H1 (cell line): ENCODE results near the gene PLCL1.

ENCODE experiments used
- CEBPB ChIP-seq: IDR thresholded peaks from 2 replicates; pipeline ENCODE4 v1.6.1; 2012; ENCODE audit warnings: low read depth, low read length
- JUND ChIP-seq: IDR thresholded peaks from 2 replicates; pipeline ENCODE4 v1.6.1; 2011; ENCODE audit warnings: mild to moderate bottlenecking, improper control_type of control experiment, low read length
- POLR2A ChIP-seq, 2 experiments: IDR thresholded peaks; 1 replicate in 1 of 2; 2 replicates in 1 of 2; pipeline ENCODE4 v1.6.1; 2011; ENCODE audit warnings: low read depth in 2 of 2, low read length in 2 of 2, mild to moderate bottlenecking in 2 of 2; ENCODE audit errors: control extremely low read depth in 1 of 2
- TF ChIP-seq, protein P1 (sequence below), 3 experiments: IDR thresholded peaks; 1 replicate in 2 of 3; 2 replicates in 1 of 3; pipeline versions ENCODE4 v1.5.1 to v1.6.1; 2011; ENCODE audit warnings: low read length in 3 of 3, mild to moderate bottlenecking in 3 of 3, inconsistent platforms in 2 of 3, low read depth in 1 of 3, moderate library complexity in 1 of 3; ENCODE audit not compliant: insufficient read depth in 1 of 3; ENCODE audit errors: control extremely low read depth in 1 of 3

DNA sequence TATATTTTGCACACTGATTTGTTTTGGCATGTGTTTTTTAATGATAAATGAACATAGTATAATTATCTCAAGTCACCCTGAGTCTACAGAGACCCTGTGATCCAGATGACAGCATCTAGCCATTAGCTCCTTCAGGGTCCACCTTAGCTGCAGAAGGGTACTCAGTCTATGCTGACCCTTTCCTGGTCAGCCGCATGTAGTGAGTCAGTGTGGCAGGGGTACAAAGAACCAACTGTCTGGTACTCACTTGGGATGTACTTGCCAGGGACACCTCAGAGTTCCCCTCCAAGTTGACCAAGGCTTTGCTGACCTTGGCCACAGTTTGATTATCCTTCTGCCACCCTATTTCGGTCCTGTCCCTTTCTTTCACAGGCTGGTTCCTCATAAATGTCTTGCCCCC, 369.5 kb downstream of the PLCL1 start:
- TF ChIP-seq, protein P1, sequence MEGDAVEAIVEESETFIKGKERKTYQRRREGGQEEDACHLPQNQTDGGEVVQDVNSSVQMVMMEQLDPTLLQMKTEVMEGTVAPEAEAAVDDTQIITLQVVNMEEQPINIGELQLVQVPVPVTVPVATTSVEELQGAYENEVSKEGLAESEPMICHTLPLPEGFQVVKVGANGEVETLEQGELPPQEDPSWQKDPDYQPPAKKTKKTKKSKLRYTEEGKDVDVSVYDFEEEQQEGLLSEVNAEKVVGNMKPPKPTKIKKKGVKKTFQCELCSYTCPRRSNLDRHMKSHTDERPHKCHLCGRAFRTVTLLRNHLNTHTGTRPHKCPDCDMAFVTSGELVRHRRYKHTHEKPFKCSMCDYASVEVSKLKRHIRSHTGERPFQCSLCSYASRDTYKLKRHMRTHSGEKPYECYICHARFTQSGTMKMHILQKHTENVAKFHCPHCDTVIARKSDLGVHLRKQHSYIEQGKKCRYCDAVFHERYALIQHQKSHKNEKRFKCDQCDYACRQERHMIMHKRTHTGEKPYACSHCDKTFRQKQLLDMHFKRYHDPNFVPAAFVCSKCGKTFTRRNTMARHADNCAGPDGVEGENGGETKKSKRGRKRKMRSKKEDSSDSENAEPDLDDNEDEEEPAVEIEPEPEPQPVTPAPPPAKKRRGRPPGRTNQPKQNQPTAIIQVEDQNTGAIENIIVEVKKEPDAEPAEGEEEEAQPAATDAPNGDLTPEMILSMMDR (IDR thresholded peaks at IDR 0.05; ENCODE audit: control extremely low read depth in 1 of 3, insufficient read depth in 1 of 3, low read depth in 1 of 3, low read length in 3 of 3), result no peak
- TF ChIP-seq CEBPB (no peak), JUND (no peak), POLR2A (IDR thresholded peaks at IDR 0.05; ENCODE audit: control extremely low read depth in 1 of 2, low read depth in 2 of 2, low read length in 2 of 2) (no peak)
